Gastrocnemius medialis (tissue), 4 donors: ENCODE data around the gene WFDC1.

ENCODE experiments used
- CTCF ChIP-seq, 5 experiments: fragments of 450-650 bp in 3 of 5; fragments of 200-600 bp in 2 of 5; sonication (generic) in 2 of 5; IDR thresholded peaks in 4 of 5; conservative IDR thresholded peaks in 1 of 5; 1 replicate in 4 of 5; 2 replicates in 1 of 5; pipeline ENCODE4 v1.5.1; 2016 to 2019; ENCODE audit warnings: antibody characterized with exemption in 5 of 5, mild to moderate bottlenecking in 3 of 5, moderate library complexity in 3 of 5
- POLR2A ChIP-seq, 2 donors: fragments of 450-650 bp; IDR thresholded peaks; one replicate each; pipeline ENCODE4 v1.6.1; 2017; ENCODE audit warnings: antibody characterized with exemption in 2 of 2, mild to moderate bottlenecking in 2 of 2, moderate library complexity in 2 of 2

GRCh38 chr16:84360748-84361147, 66.1 kb downstream of the WFDC1 start:
- TF ChIP-seq POLR2A (IDR thresholded peaks at IDR 0.05) (no peak), CTCF (IDR thresholded peaks at IDR 0.05 in 4 of 5, conservative IDR thresholded peaks at IDR 0.05 in 1 of 5) (no peak)
